Kidney (tissue), 14 donors: ENCODE measurements around the gene PPP5C. TPM values are rescaled to one million over a fixed set of nuclear protein-coding genes. Genes with fewer than 3 reads are reported as not detected.

Experiments
- DNase-seq, 5 donors: peaks; one replicate each; pipeline ENCODE4 v3.0.0-alpha.2; 2013 to 2020
- FAIRE-seq: peaks from 2 replicates; lab custom pipeline; 2012; peaks lifted over from hg19 to GRCh38; lab: Jason Lieb, UNC
- H3K27ac ChIP-seq, 2 donors: one replicate each; pipeline ENCODE4 v1.7.0; 2013; ENCODE audit warnings: low read depth in 2 of 2, low read length in 2 of 2, inconsistent platforms in 1 of 2
- H3K27me3 ChIP-seq: one replicate; pipeline ENCODE4 v1.7.1; 2013; ENCODE audit warnings: low read length, inconsistent platforms; ENCODE audit not compliant: control insufficient read depth, insufficient read depth
- H3K36me3 ChIP-seq, 3 donors: one replicate each; pipeline versions ENCODE4 v1.7.0 to v1.7.1; 2013; ENCODE audit warnings: low read length in 3 of 3, control low read depth in 1 of 3, inconsistent platforms in 1 of 3; ENCODE audit not compliant: insufficient read depth in 3 of 3, control insufficient read depth in 2 of 3
- H3K4me1 ChIP-seq, 3 donors: one replicate each; pipeline versions ENCODE4 v1.7.0 to v1.7.1; 2013; ENCODE audit warnings: low read length in 3 of 3, inconsistent platforms in 1 of 3, low read depth in 1 of 3; ENCODE audit not compliant: control insufficient read depth in 2 of 3, insufficient read depth in 2 of 3
- H3K4me3 ChIP-seq, 3 donors: one replicate each; pipeline versions ENCODE4 v1.7.0 to v1.8.1; 2013; ENCODE audit warnings: low read length in 3 of 3, control low read depth in 1 of 3, inconsistent platforms in 1 of 3
- H3K9ac ChIP-seq, 3 donors: one replicate each; pipeline versions ENCODE4 v1.7.0 to v1.7.1; 2013; ENCODE audit warnings: low read length in 3 of 3, control low read depth in 1 of 3, inconsistent platforms in 1 of 3
- H3K9me3 ChIP-seq, 3 donors: one replicate each; pipeline versions ENCODE4 v1.7.0 to v1.7.1; 2013; ENCODE audit warnings: low read length in 3 of 3, control low read depth in 1 of 3, inconsistent platforms in 1 of 3; ENCODE audit not compliant: control insufficient read depth in 2 of 3, insufficient read depth in 1 of 3
- intact Hi-C: fragments of 100-400 bp; cut with DNase I; formaldehyde crosslinking; loops from one replicate; pipeline ENCODE4 v1.11.1; 2022
- polyA plus RNA-seq: library from polyadenylated mRNA; stranded (reverse); fragments of 350-450 nt; fragmentation: Illumina TruSeq; extraction: RNeasy Lipid Tissue Mini Kit (QIAGEN cat#74804); gene quantifications from one replicate; pipeline ENCODE4 v1.2.3, GENCODE V29; 2014; ENCODE audit warnings: low read depth, low replicate concordance; ENCODE audit not compliant: insufficient read depth
- total RNA-seq: library from RNA; stranded (reverse); fragmentation: NEBNext Ultra II Directional; extraction: Animal tissue kit (Norgen Biotek cat#: 25700); gene quantifications from one replicate; pipeline ENCODE4 v1.2.1, GENCODE V29; 2021
- TF ChIP-seq, protein P1 (sequence below): IDR thresholded peaks from 3 replicates; pipeline ENCODE4 v1.5.1; 2012; ENCODE audit warnings: mild to moderate bottlenecking, moderate library complexity, borderline replicate concordance; ENCODE audit not compliant: insufficient read depth; ENCODE audit errors: extremely low read depth
- donor health status: control.
- donor health status: control.
- donor health status: control.
- donor health status: control.
- donor health status: control.
- donor health status: DM: yes; HTN: yes; CAD: no.
- donor health status: Normal renal cell carcinoma (clear cell type).

Gene PPP5C
- total and polyA plus RNA-seq, 2 donors from 2014 or later, result 54.3 to 63.7 TPM

DNA sequence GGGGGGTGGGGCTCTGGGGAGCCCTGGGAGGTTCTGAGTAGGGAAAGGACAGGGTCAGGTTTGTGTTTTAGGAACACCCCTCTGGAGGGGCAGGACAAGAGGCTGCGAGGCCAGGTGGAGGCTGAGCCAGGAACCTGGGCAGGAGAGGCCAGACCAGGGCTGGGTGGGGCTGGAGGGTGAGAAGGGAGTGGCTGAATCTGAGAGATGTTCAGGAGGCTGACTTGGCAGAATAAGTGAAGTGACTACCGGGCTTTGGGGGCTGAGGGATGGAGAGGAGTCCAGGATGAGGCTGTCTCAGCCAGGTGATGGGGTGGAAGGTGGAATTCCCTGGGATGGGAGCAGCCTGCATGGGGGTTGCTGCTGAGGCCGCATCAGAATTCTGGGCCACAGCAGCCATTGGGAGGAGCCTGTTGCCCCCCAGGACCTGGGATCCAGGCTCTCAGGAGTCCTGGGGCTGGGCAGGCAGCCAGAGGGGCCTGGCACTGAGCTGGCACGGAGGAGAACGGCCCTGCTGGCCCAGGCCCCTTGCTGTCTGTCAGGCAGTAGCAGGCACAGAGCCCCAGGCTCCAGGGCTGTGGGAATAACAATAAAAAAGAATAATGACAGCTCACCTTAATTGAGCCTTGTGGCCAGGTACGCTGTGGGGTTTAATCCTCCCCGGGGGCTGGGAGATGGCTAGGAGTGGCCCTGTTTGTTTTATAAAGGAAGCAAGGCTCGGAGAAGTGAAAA is 3.3 kb downstream of the PPP5C start:
- Histone ChIP-seq H3K4me3 (no peak overlapping the region), H3K9me3 (no peaks in the 10 kb centered on the region), H3K4me1 (peaks cover 2 to 38% (median 19%) of the 10 kb centered on the region in 3 donors), H3K36me3 (peaks cover 0 to 13% (median 11%) of the 10 kb centered on the region in 3 donors), H3K27ac (peak overlapping the region; percentile 40 to 41), H3K9ac (peak overlapping the region in 1 of 3 donors; percentile 24), H3K27me3 (no peaks in the 10 kb centered on the region)
- intact Hi-C loops, result no loop called here
- TF ChIP-seq, protein P1, sequence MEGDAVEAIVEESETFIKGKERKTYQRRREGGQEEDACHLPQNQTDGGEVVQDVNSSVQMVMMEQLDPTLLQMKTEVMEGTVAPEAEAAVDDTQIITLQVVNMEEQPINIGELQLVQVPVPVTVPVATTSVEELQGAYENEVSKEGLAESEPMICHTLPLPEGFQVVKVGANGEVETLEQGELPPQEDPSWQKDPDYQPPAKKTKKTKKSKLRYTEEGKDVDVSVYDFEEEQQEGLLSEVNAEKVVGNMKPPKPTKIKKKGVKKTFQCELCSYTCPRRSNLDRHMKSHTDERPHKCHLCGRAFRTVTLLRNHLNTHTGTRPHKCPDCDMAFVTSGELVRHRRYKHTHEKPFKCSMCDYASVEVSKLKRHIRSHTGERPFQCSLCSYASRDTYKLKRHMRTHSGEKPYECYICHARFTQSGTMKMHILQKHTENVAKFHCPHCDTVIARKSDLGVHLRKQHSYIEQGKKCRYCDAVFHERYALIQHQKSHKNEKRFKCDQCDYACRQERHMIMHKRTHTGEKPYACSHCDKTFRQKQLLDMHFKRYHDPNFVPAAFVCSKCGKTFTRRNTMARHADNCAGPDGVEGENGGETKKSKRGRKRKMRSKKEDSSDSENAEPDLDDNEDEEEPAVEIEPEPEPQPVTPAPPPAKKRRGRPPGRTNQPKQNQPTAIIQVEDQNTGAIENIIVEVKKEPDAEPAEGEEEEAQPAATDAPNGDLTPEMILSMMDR, result no peak
- FAIRE-seq (no peak), DNase-seq (no peak)

DNA sequence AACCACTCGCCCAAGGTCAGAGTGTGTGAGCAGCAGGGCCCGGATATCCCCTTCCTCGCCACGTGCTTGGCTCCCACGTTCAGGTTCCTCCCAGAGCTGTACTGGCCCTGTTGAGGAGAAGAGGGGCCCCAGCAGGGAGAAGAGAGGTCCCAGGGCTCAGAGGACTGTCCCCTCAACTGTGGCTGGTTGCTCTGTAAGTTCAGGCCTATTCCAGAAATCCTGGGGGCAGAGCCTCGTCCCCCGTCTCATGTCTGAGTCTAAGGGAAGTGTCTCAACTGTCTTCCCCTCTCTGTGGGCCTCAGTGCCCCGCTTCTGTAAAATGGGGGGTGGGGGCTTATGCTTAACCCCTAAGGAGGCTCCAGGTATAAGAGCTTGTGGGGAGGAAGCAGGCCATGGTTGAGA is 3.9 kb downstream of the PPP5C start:
- H3K4me3 ChIP-seq, result no peak overlapping the region
- TF ChIP-seq, protein P1, result no peak
- DNase-seq, result no peak
- H3K4me1 ChIP-seq, result peaks cover 2 to 38% (median 19%) of the 10 kb centered on the region in 3 donors
- H3K9me3 ChIP-seq, result no peaks in the 10 kb centered on the region
- intact Hi-C loops, result no loop called here
- H3K36me3 ChIP-seq, result peaks cover 0 to 13% (median 11%) of the 10 kb centered on the region in 3 donors
- H3K9ac ChIP-seq, result peak overlapping the region in 1 of 3 donors; percentile 24
- no peaks in the 10 kb centered on the region for H3K27me3 ChIP-seq
- H3K27ac ChIP-seq, result peak overlapping the region; percentile 40 to 41
- no peak for FAIRE-seq

DNA sequence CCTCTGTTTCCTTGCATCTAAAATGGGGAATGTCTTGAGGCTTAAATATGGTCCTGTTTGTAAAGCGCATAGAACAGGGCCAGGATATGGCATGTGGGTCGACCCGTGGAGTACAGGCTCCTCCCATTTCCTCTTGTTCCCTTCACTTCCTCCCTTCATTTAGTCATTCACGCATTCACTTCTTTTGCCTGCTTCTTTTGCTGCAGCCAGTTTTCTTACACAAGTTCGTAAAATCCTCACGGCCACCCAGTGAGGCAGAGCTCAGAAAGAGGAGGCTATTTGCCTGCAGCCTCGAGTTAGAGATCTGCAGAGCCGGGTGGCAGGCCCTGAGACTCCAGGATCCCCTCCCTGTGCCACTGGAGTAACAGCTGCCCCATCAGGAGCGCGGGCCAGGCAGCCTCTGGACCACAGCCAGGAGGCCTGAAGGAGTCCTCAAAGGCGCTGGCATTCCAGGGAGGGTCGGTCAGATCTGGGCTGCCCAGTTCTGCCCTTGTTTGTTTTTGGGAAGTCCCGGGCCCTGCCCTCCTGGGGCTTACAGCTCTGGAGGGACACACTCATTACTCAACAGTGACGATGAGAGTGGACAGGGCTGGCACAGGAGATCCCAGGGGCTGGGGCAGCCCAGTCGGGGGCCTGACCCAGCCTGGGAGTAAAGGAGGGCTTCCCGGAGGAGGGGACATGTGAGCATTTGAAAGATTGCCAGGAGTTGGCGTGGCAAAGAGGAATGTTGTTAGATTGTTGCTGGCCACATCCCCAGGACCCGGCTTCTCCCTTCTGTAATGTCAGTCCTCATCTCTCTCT is 4.6 kb downstream of the PPP5C start:
- DNase-seq, result peak in 1 of 5 donors; percentile 91
- intact Hi-C loops, result no loop called here

More for the DNA sequence above, 4.6 kb downstream of the PPP5C start:
- TF ChIP-seq, protein P1, result no peak
- H3K36me3 ChIP-seq, result peaks cover 0 to 17% (median 11%) of the 10 kb centered on the region in 3 donors
- no peak overlapping the region for H3K4me3 ChIP-seq
- no peaks in the 10 kb centered on the region for H3K9me3 ChIP-seq
- H3K27me3 ChIP-seq, result no peaks in the 10 kb centered on the region
- FAIRE-seq, result no peak
- H3K9ac ChIP-seq, result peak overlapping the region in 1 of 3 donors; percentile 24
- peaks cover 2 to 38% (median 19%) of the 10 kb centered on the region in 3 donors for H3K4me1 ChIP-seq
- H3K27ac ChIP-seq, result peak overlapping the region; percentile 40 to 41
